IPS-NIHi11 (cell line): Measurements from ENCODE around the gene IL17A.

Experiments
- DNase-seq: peaks from one replicate; pipeline ENCODE4 v3.0.0; 2012; ENCODE audit warnings: mixed read lengths, low spot score

IL17A gene

DNA sequence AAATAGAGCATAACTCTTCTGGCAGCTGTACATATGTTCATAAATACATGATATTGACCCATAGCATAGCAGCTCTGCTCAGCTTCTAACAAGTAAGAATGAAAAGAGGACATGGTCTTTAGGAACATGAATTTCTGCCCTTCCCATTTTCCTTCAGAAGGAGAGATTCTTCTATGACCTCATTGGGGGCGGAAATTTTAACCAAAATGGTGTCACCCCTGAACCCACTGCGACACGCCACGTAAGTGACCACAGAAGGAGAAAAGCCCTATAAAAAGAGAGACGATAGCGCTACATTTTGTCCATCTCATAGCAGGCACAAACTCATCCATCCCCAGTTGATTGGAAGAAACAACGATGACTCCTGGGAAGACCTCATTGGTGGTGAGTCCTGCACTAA is at the start of gene IL17A:
TSS of gene IL17A (plus strand) at position 301 of the 400 bp plus-strand sequence. CDS start at position 358, 57 bp downstream.
- DNase-seq, result no peak

DNA sequence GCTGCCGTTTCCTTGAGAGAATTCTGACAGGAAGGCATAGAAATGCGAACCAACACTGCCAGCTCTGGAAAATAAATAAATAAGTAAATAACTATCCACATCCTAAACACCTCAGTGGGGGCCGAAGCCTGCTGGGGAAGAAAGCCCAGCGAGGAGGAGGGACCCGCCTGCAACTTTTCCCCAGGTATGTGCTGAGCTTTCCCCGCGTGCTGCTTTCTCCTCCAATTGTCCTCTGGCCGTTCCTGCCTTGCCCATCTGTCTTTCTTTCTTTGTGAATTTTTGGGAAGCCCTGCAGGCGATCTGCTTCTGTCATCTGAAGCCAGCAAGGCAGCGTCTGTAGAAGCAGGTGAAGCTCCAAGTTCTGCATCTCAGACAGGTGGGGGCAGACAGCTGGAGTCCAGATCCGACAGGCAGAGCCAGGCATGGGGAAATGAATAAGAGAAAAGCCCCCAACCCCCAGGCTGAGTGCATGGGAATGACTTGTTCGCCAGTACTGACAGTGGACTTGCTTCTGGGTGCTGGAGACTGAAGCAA is 49.2 kb upstream of the IL17A start:
- DNase-seq, result no peak

GRCh38 chr6:52138284-52138683 is 47.9 kb upstream of the IL17A start:
- no peak for DNase-seq

- DNase-seq, result no peak
These were observed 46.0 kb upstream of the IL17A start for GRCh38 chr6:52139985-52140680.

DNA sequence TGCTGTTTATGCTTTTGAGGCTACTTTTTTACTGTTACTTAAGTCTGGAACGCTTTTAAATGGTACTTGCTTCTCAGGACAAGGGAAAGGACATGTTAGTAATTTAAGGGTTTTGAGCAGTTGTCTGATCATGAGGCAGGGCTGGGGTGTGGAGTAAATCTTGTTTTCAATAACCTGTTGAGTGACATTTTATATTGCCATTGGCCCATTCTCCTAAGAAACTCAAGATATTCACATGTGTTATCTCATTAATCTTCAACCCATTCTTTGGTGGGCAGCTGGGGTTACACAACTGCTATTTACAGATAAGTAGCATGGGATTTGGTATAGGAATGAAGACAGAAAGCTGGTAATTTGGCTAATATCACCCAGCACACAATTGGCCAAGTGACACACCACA is 44.6 kb upstream of the IL17A start:
- DNase-seq, result no peak

DNA sequence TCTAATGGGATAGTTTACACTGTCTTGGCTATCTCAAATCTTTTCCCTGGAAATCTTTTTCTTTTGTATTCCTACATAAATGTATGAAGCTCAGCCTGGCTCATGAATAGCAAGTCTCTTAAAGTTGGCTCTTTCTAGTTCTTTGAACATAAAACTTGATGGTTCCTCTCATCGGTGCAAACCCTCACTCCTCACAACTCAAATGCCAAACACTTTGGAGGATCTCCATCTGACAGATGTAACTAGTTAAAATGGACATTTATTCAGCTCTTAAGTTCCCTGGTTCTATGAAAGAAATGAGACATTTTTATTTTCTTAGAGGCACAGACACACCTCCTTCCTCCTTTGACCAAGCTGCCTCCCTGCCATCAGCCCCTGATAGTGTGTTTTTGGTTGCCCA is 43.6 kb upstream of the IL17A start:
- no peak for DNase-seq

DNA sequence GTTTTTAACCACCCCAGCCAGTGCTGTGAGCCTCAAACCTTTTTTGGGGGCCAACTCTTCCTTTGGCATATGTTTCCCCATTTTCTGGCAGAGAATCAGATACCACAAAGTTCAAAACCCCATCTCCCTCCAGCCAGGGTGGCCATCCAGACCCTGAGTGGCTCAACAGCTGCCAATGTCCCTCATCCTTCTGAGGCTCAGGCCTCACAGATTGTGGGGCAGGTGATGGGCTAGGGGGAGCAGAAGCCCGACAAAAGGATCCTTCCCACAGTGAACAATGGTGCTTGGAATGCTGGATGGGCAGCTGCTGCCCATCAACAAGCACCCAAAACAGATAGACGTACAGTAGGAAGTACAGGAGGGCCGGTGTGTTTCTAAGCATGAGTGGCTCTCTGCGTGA is 42.6 kb upstream of the IL17A start:
- no peak for DNase-seq

GRCh38 chr6:52144196-52145076 is 41.7 kb upstream of the IL17A start:
- no peak for DNase-seq

DNA sequence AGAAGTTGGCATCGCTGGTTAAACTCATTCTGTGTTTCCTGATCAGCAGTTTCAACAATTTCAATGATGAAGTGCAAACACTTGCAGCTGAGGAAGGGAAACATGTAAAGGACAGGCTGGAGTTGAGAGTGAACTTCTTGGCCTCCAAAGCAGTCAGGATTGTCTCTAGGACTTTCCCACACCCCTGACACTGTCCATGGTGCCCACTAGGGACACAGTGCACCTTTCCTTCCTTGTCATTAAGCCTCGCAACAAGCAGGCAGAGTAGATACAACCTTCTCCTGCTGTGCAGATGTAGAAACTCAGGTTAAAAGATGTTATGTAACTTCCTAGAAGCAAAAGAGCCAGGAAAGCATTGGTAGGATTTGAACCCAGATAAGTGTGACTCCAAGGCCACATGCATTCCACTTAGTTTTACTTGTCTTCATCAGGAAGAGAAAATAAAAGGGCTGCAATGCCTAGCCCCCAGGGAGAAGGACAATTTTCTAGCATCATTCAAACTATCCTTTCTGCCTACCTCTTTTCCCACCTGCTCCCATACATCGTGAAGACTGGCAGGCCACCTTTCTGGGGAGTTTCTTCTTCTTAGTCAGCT is 39.2 kb upstream of the IL17A start:
- DNase-seq, result no peak

- no peak for DNase-seq
These were observed 37.1 kb upstream of the IL17A start for GRCh38 chr6:52149076-52149475.

- no peak for DNase-seq
These were observed 36.2 kb upstream of the IL17A start for GRCh38 chr6:52149949-52150348.

- DNase-seq, result no peak
These were observed 34.1 kb upstream of the IL17A start for GRCh38 chr6:52152070-52152423.

- DNase-seq, result peak; percentile 33
These were observed 33.4 kb upstream of the IL17A start for GRCh38 chr6:52152711-52153160.

DNA sequence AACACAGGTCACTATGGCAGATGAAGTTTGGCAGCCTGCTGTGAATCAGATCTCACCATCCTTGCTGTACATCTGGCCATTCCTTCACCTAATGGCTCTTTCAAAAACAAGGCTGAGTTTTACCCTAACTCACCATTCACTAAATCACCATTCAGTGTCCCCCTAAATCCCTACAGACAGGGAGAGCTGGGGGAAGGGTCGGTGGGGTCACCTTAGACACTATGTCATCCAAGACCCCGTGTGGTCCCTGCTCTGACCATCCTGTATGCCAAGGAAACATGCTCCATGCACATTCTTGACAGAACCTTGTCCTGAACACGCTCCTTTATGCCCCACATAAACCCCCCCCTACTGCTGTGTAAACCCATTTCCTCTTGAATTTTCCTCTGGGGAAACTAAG is 31.8 kb upstream of the IL17A start:
- DNase-seq, result no peak

DNA sequence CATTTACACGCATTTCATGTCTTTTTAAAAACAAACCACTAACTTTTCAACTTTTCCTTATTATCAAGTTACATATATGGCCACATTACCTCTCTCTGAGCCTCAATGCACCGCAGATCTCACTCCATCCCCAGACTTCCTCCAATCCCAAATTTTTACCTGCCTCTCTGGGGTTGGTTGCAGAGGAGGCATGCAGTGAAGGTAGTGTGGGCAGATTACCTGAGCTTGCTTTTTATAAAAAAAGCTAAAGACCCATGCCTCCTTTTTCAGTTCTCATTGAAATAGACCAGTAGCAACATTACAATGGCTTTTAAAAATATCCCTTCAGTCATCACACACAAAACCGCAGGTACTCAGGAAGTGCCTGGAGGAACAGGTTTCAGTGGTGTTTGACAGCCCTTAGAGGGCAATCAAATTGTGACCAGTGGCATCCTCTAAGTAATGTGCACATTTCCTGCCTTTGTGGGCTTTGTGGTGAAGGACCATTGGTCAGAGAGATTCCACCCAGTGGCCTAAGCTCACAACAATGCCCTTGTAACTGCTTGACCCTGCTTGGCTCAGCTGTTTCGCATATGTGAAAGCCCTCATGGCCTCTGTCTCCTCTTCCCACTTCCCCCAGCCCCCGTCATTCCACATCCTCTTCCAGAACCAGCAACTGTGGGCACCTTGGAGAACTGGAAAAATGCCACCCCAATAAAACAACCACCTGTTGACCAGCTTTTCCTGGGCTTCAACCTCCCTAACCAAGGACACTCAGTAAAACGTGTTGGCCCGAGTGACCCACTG is 30.2 kb upstream of the IL17A start:
- DNase-seq, result no peak

GRCh38 chr6:52157301-52157941 is 28.8 kb upstream of the IL17A start:
- DNase-seq, result no peak

DNA sequence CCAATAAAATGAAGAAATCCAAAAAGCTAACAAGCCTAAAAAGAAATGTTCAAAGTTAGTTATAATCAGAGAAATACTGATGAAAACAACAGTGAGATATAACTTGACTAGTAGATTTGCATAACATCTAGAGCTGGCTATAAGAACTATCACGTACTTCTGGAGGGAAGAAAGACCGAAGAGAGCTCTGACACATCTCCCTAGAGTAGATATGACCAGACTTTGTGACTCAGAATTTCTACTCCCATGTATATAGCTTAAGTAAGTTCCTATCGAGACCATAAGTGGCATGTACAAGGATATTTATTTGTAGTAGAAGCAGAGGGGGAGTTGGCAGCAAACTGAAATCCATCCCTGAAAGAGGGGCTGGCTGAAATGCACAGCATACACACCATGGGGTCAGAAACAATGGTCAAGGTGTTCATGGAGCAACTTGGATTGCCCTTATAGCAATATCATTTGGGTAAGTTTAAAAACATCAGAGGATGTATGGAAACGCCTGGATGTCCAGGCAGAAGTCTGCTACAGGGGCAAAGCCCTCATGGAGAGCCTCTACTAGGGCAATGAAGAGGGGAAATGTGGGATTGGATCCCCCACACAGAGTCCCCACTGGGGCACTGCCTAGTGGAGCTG is 25.6 kb upstream of the IL17A start:
- no peak for DNase-seq

DNA sequence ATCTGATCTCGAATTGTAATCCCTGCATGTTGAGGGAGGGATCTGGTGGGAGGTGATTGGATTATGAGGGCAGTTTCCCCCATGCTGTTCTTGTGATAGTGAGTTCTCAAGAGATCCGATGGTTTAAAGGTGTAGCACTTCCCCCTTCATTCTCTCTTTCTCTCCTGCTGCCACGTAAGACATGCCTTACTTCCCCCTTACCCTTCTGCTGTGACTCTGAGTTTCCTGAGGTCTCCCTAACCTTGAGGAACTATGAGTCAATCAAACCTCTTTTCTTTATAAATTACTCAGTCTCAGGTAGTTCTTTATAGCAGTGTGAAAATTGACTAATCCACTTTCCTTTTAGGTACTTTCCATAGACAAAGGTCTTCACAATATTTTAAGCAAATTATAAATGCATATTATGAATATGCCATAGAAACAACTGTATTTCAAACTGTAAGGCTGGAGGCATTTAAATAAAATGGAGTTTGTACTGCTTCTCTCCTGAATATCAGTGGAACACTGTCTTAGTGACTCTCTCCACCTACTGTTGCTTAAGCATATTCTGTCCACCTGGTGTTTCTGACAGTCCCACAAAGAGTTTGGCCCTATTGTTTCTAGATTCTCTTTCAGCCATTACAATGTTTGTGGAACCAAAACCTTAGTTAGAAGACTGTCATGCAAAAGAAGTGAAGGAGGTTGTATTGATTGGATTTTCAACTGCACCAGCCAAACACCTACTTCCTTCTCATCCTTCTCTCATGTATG is 24.3 kb upstream of the IL17A start:
- no peak for DNase-seq

GRCh38 chr6:52162940-52163908 is 23.0 kb upstream of the IL17A start:
- DNase-seq, result no peak
